ENCODE results near the gene SLC44A4. TPM values are rescaled to one million over a fixed set of nuclear protein-coding genes. Genes with fewer than 3 reads are reported as not detected.

Gene SLC44A4
- total and polyA plus RNA-seq, 9 of the 15 experiments (the other 6 are each of a cell fraction or from before 2014, with no cell fraction given) = 7.9 to 18.6 (median 11.2) TPM

DNA sequence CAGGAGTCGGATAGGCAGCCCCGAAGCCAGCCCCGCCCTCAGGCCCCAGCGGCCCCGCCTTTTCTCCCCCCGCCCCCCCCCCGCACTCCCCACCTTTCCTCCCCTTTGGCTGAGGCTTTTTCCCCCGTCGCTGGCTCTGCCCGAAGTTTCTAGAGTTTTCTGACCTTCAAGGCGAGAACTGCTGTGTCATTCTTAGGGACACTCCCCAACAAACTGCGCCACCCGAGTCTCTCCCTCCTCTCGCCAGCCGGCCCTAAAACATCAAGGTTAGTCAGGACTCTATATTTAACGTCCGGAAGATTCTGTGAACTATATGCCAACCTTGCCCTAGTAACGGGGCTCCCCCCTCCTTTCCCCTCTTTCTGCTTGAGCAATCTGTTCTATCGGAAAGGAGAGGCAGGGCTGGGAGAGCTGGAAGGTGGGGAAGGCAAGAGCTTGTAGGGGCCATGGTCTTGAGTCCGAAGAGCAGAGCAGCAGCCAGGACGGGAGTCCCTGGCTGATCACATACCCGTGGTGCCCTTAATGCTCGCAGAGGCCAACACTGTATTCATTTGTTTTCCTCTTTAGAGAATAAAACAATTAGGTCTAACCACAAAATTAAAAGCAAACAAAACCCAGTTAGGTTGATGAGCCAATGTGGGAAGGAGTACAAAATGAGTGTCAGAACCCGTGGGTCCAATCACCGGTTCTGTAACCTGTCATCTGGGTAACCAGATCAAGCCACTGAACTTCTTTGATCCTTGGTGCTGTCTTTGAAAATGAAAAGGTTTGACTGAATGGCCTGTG lies 56.6 kb downstream of the SLC44A4 start (continued):
- TF ChIP-seq, protein P1, sequence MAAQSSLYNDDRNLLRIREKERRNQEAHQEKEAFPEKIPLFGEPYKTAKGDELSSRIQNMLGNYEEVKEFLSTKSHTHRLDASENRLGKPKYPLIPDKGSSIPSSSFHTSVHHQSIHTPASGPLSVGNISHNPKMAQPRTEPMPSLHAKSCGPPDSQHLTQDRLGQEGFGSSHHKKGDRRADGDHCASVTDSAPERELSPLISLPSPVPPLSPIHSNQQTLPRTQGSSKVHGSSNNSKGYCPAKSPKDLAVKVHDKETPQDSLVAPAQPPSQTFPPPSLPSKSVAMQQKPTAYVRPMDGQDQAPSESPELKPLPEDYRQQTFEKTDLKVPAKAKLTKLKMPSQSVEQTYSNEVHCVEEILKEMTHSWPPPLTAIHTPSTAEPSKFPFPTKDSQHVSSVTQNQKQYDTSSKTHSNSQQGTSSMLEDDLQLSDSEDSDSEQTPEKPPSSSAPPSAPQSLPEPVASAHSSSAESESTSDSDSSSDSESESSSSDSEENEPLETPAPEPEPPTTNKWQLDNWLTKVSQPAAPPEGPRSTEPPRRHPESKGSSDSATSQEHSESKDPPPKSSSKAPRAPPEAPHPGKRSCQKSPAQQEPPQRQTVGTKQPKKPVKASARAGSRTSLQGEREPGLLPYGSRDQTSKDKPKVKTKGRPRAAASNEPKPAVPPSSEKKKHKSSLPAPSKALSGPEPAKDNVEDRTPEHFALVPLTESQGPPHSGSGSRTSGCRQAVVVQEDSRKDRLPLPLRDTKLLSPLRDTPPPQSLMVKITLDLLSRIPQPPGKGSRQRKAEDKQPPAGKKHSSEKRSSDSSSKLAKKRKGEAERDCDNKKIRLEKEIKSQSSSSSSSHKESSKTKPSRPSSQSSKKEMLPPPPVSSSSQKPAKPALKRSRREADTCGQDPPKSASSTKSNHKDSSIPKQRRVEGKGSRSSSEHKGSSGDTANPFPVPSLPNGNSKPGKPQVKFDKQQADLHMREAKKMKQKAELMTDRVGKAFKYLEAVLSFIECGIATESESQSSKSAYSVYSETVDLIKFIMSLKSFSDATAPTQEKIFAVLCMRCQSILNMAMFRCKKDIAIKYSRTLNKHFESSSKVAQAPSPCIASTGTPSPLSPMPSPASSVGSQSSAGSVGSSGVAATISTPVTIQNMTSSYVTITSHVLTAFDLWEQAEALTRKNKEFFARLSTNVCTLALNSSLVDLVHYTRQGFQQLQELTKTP (IDR thresholded peaks at IDR 0.05; ENCODE audit: low read depth in 1 of 2, partially characterized antibody in 2 of 2) = peak; percentile 86 to 97
- TF ChIP-seq ZNF764 (CRISPR knock-in tag; IDR thresholded peaks at IDR 0.05; ENCODE audit: low read depth) (no peak), RFX1 (IDR thresholded peaks at IDR 0.05) (no peak), PCBP1 (IDR thresholded peaks at IDR 0.05; ENCODE audit: low read depth, low read length, poor library complexity, severe bottlenecking) (peak; percentile 58), CBX8 (IDR thresholded peaks at IDR 0.05; ENCODE audit: borderline replicate concordance, extremely low read depth, low read depth, low read length, poor library complexity, severe bottlenecking) (no peak), ZNF239 (CRISPR knock-in tag; IDR thresholded peaks at IDR 0.05) (peak; percentile 63), HNRNPK (IDR thresholded peaks at IDR 0.05; ENCODE audit: low read depth, low read length, poor library complexity, severe bottlenecking) (peak; percentile 84), CHAMP1 (IDR thresholded peaks at IDR 0.05) (no peak), TBL1XR1 (IDR thresholded peaks at IDR 0.05; ENCODE audit: low read length in 2 of 2) (peak in 1 of 2 experiments; percentile 62; a peak in 1 of 4 replicates), PML (IDR thresholded peaks at IDR 0.05; ENCODE audit: low read length) (peak; percentile 75), KLF13 (tag; IDR thresholded peaks at IDR 0.05; ENCODE audit: borderline replicate concordance, low read depth) (peak; percentile 62; the same call in 1 of the 2 replicates), SMARCC2 (IDR thresholded peaks at IDR 0.05; ENCODE audit: low read depth) (peak; percentile 87)
- TF ChIP-seq, protein P2, sequence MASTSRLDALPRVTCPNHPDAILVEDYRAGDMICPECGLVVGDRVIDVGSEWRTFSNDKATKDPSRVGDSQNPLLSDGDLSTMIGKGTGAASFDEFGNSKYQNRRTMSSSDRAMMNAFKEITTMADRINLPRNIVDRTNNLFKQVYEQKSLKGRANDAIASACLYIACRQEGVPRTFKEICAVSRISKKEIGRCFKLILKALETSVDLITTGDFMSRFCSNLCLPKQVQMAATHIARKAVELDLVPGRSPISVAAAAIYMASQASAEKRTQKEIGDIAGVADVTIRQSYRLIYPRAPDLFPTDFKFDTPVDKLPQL (IDR thresholded peaks at IDR 0.05; ENCODE audit: extremely low read depth, insufficient read length) = peak; percentile 83
- TF ChIP-seq, protein P3, sequence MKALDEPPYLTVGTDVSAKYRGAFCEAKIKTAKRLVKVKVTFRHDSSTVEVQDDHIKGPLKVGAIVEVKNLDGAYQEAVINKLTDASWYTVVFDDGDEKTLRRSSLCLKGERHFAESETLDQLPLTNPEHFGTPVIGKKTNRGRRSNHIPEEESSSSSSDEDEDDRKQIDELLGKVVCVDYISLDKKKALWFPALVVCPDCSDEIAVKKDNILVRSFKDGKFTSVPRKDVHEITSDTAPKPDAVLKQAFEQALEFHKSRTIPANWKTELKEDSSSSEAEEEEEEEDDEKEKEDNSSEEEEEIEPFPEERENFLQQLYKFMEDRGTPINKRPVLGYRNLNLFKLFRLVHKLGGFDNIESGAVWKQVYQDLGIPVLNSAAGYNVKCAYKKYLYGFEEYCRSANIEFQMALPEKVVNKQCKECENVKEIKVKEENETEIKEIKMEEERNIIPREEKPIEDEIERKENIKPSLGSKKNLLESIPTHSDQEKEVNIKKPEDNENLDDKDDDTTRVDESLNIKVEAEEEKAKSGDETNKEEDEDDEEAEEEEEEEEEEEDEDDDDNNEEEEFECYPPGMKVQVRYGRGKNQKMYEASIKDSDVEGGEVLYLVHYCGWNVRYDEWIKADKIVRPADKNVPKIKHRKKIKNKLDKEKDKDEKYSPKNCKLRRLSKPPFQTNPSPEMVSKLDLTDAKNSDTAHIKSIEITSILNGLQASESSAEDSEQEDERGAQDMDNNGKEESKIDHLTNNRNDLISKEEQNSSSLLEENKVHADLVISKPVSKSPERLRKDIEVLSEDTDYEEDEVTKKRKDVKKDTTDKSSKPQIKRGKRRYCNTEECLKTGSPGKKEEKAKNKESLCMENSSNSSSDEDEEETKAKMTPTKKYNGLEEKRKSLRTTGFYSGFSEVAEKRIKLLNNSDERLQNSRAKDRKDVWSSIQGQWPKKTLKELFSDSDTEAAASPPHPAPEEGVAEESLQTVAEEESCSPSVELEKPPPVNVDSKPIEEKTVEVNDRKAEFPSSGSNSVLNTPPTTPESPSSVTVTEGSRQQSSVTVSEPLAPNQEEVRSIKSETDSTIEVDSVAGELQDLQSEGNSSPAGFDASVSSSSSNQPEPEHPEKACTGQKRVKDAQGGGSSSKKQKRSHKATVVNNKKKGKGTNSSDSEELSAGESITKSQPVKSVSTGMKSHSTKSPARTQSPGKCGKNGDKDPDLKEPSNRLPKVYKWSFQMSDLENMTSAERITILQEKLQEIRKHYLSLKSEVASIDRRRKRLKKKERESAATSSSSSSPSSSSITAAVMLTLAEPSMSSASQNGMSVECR (CRISPR knock-in tag; IDR thresholded peaks at IDR 0.05) = peak; percentile 66
